Posterior cingulate gyrus (tissue), 11 donors: ENCODE data around the gene ANO3.

Experiments
- DNase-seq, 10 donors: peaks; one replicate each; pipeline versions ENCODE4 v3.0.0 to v3.0.0-alpha.2; 2020 to 2021; ENCODE audit warnings: mixed read lengths in 3 of 10
- intact Hi-C: fragments of 100-400 bp; cut with DNase I; formaldehyde crosslinking; loops from one replicate; pipeline ENCODE4 v1.15.1; 2023

Gene ANO3

GRCh38 chr11:26350002-26350401, 18.1 kb downstream of the ANO3 start:
- DNase-seq, result peak in 1 of 10 donors; percentile 42
- intact Hi-C loops, result no loop called here

- intact Hi-C loops, result no loop called here
- no peak for DNase-seq
Measured at GRCh38 chr11:26353010-26353409, 21.1 kb downstream of the ANO3 start.

GRCh38 chr11:26359055-26359454, 27.1 kb downstream of the ANO3 start:
- intact Hi-C loops, result no loop called here
- DNase-seq, result no peak

GRCh38 chr11:26365284-26365683, 33.4 kb downstream of the ANO3 start:
- intact Hi-C loops, result no loop called here
- DNase-seq, result no peak

GRCh38 chr11:26377619-26378018, 45.7 kb downstream of the ANO3 start:
- intact Hi-C loops, result no loop called here
- no peak for DNase-seq

GRCh38 chr11:26399336-26399735, 67.4 kb downstream of the ANO3 start:
- no peak for DNase-seq
- intact Hi-C loops, result no loop called here

- no peak for DNase-seq
- intact Hi-C loops, result no loop called here
Measured at GRCh38 chr11:26410706-26411366, 78.9 kb downstream of the ANO3 start.

GRCh38 chr11:26412955-26413354, 81.0 kb downstream of the ANO3 start:
- DNase-seq, result no peak

DNA sequence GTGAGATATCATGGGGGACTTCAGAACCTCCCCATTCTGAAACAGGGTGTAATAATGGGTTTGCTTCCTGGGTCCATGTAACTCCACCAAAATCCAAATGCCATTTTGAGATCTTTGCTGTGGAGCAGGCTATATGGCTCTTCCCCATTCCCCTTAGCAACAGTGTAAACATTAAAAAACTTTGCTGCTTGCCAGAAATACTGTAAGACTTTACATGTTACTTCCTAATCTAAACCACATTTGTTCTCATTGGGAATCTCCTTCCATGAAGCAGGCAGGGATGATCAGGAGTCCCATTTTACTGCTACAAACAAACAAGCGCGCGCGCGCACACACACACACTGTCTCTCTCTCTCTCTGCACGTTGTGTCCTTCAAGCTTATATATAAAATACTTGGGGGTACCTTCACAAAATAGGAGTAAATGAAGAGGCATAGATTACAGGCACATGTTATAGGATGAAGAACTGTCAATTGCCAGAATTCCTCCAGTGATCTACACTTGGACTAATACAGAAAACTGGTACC, 86.5 kb downstream of the ANO3 start:
- intact Hi-C loops, result no loop called here

More at GRCh38 chr11:26412955-26413354, 81.0 kb downstream of the ANO3 start:
- intact Hi-C loops, result no loop called here

GRCh38 chr11:26420331-26420730, 88.4 kb downstream of the ANO3 start:
- DNase-seq, result no peak
- intact Hi-C loops, result no loop called here

More for the DNA sequence above, 86.5 kb downstream of the ANO3 start:
- DNase-seq, result no peak

DNA sequence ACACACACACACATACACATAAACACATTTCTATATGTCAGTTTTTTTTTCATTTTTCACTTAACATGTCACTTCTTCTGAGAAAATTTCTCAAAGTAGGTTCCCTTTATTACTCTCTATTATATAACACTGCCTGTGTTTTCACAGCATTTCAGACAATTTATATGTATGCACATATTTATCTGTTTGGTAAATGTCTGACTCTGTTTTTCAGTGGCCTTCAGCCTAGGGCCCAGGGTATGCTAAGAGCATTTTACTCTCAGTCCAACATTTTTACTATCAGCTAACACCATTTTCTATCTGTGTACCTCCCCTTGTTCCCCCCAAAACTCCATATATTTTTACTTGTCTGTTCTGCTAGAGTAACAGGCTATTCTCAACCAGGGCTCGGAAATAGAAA, 92.3 kb downstream of the ANO3 start:
- DNase-seq, result no peak
- intact Hi-C loops, result no loop called here

- no peak for DNase-seq
- intact Hi-C loops, result no loop called here
Measured at GRCh38 chr11:26439854-26440253, 107.9 kb downstream of the ANO3 start.

GRCh38 chr11:26442131-26442530, 110.2 kb downstream of the ANO3 start:
- intact Hi-C loops, result no loop called here
- no peak for DNase-seq

- no peak for DNase-seq
- intact Hi-C loops, result no loop called here
Measured at GRCh38 chr11:26443617-26444016, 111.7 kb downstream of the ANO3 start.

DNA sequence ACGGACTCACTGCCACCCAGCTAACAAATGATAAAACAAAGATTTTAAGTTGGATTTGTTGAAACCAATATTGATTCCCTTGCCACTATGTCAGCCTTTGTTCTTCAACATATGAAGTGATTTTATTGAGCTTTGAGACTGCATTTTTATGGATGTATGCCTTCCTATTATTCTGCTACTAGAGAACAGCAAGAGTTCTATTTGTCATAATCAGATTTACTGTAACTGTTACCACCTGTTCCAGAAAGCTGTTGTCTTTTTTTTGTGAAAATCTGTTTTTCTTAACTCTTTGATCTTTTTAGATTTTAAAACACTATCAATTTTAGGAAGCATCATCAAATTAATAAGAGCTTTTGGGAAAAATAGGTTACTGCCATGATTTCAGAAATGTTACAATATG, 125.7 kb downstream of the ANO3 start:
- intact Hi-C loops, result no loop called here
- no peak for DNase-seq

- intact Hi-C loops, result no loop called here
- DNase-seq, result no peak
Measured at GRCh38 chr11:26465274-26465673, 133.3 kb downstream of the ANO3 start.

DNA sequence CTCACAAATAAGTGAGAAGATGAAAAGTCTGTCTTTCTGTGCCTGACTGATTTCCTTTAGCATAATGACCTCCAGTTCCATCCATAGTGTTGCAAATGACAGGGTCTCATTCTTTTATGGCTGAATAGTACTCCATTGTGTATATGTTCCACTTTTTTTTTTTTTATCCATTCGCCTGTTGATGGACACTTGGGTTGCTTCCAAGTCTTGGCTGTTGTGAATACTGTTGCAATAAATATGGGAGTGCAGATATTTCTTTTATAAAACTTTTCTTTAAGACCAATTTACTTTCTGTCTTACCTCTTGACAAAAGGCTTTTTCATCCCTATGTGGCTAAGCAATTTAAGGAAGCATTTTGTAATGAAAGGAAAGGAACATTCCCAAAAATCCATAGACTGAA, 135.6 kb downstream of the ANO3 start:
- intact Hi-C loops, result no loop called here
- no peak for DNase-seq

GRCh38 chr11:26470992-26471391, 139.1 kb downstream of the ANO3 start:
- DNase-seq, result no peak
- intact Hi-C loops, result no loop called here

GRCh38 chr11:26473216-26474194, 141.6 kb downstream of the ANO3 start:
- intact Hi-C loops, result no loop called here
- DNase-seq, result no peak

DNA sequence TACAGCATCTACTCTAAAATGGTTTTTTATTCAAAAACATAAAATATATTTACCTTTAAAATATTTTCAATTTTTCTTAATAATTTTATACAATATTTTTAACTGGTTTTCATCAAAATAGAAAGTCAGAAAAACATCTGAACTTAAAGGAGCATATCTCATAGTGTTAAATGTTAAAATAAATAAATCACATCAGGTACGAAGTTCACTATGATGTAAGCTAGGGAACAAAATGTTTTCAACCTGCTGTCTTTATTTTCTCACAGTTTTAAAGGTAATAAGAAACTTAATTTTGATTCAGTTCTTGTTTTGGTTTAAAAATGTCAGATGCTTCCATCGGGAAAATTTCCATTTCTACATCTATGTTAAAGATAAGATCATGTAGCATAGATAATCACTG, 142.5 kb downstream of the ANO3 start:
- intact Hi-C loops, result no loop called here
- DNase-seq, result no peak

DNA sequence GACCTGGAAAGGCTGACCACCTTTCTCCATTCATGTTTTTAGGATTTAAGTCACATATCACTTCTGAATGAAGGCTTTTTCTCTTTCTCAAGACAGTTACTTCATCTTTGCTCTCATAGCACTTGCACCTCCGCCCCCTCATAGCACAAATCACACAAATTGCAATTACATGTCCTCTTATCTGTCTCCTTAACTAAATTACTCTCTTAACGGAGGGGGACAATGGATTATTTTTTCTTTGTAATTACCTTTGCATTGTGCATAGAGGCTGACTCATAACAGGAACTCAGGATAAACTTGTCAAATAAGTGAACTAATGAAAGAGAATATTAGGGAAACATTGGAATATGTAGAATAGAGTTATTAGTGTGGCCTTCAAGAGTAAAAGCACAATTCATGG, 145.5 kb downstream of the ANO3 start:
- intact Hi-C loops, result no loop called here
- DNase-seq, result no peak

DNA sequence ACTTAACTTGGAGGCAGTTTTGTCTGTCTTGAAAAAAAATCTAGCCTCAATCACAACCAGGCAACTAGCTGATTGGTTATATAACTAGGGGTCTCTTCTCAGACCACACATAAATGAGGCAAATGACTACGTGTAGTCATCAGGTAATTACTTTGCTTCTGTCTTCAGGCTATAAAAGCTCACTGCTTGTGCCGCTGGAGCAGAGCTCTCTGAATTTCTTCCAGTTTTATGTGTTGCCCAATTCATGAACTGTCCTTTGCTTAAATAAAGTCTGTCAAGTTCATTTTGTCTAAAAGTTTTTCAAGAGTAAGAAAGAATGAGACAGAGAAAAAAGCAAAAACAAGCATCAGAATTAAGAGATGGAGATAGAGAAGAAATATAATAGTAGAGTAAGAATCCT, 146.8 kb downstream of the ANO3 start:
- intact Hi-C loops, result no loop called here
- DNase-seq, result no peak
